HG03066 (cell line): ENCODE measurements around the gene SMIM35.

Experiments used
- ATAC-seq: cut with Tn5 transposase; IDR thresholded peaks from one replicate; pipeline ENCODE4 v1.9.1; 2021; ENCODE audit warnings: low read depth; ENCODE audit not compliant: unreplicated experiment

SMIM35 gene

DNA sequence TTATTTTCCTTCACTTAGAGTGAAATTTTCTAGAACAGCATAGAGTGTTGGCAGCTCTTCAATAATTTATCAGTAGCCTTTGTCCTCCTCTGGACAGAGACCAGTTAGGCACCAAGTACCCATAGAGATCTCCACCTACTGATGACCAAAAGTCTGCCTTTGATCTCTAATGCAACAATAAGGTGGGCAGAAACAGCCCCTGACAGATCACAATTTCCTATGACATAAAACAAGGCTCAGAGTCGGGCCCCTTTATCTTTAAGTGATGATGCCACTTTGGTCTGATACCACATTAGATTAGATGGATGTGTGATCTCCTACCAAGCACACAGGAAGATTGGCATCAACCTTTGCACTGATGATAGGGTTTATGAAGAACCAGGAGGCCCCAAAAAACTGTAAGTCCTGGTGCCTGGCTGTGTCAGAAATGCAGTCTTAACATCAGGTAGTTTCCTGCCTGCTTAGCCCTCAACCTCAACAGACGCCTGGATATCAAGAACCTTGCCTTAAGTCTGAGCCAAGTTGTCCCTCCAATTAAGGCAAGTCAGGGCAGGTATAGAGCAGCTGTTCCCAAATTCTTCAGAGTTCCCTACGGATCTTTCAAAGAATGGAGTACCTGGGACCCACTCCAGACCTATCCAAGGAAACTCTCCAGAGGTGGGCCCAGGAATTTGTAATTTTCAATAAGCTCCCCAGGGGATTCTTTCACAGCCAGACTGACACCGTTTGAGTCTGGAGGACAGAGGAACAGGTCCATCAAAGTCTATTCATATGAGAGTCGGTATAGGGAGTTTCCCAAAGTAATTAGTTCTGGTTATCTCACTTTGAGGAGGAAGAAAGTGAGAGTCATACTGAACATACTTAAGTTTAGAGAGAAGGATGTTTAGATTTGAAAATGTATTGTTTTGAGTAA is 40.5 kb downstream of the SMIM35 start:
- no peak for ATAC-seq

DNA sequence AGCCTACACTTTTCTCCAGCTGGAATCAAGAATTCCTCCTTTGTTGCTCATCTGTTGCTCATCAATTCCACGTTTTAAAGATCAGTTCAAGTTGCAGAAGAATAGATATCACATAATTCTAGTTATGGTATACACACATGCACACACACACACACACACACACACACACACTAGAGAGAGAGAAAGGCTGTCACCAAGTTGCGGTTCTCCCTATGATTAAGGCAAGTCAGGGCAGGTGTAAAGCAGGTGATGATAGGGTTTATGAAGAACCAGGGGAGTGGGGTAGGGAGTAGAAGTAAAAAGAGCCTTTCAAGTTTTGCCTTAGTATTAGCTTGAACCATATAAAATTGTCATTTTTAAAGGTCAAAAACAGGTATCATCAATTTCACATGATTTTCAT is 41.6 kb downstream of the SMIM35 start:
- no peak for ATAC-seq

DNA sequence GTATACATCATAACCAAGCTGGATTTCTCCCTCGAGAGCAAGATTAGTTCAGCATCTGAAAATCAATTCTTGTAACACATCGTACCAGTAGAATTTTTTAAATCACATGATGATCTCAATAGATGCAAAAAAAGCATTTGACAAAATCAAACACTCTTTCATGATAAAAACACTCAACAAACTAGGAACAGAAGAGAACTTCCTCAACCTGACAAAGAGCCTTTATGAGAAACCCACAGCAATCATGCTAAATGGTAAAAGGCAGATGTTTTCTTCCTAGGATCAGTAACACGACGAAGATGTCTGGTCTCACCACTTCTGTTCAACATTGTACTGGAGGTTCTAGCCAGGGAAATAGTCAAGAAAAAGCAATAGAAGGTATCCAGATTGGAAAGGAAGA is 44.0 kb downstream of the SMIM35 start:
- no peak for ATAC-seq

DNA sequence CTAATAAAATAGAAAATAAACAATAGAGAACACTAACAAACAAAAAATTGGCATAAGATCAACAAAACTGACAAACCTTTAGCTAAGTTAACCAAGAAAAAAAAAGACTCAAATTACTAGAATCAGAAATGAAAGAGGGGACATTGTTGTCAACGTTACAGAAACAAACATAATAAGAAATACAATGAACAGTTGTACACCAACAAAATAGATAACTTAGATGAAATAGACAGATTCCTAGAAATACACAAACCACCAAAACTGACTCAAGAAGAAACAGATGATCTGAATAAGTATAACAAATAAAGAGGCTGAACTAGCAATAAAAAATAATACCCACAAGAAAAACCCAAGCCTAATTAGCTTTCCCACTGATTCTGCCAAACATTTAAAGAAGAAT is 44.6 kb downstream of the SMIM35 start:
- no peak for ATAC-seq

DNA sequence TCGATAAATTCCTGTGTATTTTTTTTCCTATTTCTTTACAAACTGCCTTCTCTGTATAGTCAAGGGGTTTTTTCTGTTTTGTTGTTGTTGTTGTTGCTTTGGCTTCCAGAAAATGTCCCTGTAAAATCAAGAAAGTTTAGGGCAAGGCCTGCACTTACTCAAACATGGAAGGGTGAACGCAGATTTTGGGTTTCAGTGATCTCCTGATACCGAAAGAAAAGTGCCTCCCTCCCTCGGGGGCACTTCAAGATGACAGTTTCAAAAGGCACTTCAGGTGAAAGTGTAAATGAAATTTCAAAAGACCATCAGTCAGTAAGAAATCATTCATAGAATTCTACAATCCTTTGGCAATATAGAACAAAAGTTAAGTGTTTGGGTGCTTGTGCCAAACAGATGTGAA is 53.3 kb downstream of the SMIM35 start:
- no peak for ATAC-seq

DNA sequence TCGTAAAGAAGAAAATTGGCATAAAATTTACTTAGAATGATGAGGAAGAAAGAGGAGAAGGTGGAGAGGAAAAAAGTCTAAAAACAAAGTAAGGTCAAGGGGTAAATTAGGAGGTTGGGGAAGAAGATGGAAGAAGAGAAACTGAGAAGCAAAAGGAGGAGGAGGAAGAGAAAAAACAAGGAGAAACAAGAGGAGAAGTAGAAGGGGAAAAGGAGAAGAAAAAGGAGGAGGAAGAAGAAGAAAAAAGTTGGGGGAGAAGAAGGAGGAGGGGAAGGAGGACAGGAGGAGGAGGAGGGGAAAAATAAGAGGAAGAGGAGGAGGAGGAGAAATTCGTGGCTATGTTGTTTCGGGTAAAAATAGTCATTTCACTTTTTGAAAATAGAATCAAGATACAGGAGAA is 58.1 kb downstream of the SMIM35 start:
- no peak for ATAC-seq

DNA sequence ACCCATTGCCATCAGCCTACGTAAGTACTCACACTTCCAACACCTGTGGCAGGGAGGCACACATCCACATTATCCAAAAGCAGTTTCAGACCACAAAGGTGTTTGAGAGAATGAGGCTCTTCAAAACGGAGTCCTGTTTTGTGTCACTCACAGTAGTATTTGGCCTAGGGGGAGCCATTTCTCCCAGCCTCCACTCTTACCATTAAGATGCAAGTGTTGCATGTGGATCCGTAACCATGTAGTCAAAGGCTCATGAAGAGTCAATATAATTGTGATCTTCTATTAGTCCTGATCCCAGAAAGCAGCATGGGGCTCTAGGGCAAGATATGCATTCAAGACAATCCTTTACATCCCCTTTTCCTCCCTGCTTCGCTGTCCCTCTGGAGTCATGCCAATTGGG is 59.1 kb downstream of the SMIM35 start:
- no peak for ATAC-seq

DNA sequence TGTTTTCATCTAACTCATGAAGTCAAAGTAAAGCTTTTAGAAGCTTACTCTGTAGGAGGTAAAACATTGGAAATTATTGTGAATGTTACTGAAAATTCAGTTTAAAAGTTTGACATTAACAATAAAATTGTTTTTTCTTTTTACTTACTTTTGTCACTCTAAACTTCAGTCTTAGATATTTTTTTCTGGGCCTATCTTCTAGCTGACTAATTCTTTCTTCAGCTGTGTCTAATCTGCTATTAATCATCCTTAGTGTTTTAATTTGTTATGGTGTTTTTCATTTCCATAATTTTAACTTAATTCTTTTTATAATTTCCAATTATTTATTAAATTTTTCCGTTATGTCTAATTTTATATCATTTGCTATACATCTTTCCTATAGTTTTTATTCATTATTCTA is 65.6 kb downstream of the SMIM35 start:
- ATAC-seq, result no peak

DNA sequence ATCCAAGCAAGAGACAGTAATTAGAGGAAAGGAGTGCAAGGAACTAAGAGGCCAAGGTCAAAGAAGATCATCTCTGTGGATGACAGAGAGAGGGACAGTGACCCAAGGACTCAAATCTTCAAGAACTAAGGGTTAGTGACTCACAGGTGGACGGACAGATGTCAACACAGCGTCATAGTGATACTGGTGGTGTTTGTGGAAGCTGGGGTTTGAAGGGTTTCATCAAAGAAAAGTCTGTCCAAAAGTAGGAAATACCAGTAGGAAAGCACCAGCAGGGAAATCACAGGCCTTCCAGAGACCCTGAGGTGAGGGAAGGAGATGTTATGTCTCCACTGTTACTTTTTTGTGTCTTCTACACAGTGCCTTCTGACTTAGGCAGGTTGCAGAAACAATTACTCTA is 68.4 kb downstream of the SMIM35 start:
- ATAC-seq, result no peak

DNA sequence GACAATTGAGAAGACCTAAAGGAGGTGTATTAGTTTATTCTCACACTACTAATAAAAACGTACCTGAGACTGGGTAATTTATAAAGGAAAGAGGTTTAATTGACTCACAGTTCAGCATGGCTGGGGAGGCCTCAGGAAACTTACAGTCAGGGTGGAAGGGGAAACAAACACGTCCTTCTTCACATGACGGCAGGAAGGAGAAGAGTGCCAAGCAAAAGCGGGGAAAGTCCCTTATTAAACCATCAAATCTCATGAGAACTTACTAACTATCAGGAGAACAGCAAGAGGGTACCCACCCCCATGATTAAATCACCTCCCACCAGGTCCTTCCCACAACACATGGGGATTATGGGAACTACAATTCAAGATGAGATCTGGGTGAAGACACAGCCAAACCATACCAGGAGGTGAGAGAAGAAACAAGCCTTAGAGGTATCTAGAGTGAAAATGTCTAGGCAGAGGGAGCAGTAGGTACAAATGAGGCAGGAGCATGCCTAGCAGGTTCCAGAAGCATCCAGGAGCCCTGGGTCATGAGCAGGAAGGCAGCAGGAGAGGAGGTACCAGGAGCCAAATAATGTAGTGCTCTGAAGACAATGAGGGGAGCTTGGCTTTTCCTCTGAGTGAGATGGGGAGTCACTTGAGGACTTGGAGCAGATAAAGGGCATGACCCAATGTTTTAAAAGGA is 69.0 kb downstream of the SMIM35 start:
- no peak for ATAC-seq

DNA sequence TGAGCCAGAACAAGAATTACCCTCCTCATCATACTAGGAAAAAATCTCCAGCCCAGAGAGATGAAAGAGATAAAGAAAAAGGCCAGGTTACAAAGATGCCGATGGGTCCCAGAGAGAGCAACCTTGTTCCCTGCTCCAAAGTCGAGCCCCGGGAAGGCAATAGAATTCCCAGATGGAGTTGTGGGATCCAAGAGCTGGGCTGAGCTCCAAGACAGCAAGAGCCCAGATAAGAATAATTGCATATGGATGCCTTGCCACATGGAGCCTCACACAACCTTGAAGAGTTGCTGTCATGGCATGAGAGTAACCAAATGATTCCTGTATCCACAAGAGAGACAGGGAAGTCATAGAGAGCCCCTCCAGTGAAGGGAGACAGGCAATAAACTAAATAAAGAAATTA is 69.7 kb downstream of the SMIM35 start:
- ATAC-seq, result no peak

DNA sequence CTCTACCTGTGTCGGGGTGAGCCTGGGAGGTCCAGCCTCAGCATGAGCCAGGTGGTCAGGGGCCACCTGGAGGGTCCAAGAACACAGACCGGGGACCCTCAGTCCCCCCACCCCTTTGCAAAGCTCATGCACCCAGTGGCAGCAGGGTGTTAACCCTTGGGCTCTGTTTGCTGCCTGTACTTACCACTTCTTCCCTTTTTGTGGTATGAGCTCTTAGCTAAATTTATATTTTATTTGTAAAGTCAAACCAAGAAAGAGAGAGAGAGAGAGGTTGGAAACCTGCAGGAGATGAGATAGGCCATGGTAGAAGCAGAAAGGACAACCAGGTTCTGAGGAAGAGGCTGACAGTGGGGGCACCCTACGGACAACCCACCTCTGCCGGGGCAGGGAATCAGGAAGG is 70.7 kb downstream of the SMIM35 start:
- ATAC-seq, result no peak

DNA sequence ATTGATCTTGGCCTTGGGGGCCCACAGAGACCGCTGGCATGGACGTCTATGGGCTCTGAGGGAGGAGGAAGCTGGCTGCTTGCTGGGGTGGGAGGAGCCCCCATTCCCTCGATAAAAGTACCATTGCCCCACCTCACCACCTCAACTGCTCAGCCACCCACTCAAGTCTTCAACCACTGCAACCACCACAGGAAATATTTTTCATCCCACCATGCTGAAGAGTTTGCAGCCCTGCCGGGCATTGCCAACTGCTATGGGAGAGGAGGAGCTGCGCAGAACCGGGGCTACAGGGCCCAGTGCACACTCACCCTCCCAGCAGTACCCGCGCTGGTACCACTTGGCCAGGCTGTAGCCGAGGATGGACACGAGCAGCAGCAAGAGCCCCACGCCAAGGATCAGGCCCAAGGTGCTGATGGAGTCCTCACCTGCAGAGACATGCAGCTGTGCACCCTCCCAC is 71.3 kb downstream of the SMIM35 start:
- ATAC-seq, result no peak

DNA sequence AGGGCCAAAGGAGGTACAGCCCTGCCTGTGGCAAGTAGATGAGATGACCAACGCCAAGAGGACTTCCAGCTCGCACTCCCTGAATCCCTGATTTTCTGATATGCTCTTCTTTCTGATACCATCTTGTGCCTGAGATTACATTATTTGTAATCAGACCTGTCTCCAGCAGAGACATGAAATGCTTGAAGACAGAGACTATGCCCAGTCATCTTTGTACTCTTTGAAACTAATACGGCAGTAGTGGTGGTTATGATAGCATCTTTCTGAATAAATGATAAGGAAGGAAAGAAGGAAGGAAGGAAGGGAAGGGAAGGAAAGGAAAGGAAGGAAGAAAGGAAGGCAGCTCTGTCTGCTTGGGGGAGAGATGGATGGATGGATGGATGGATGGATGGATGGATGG is 72.7 kb downstream of the SMIM35 start:
- ATAC-seq, result no peak

DNA sequence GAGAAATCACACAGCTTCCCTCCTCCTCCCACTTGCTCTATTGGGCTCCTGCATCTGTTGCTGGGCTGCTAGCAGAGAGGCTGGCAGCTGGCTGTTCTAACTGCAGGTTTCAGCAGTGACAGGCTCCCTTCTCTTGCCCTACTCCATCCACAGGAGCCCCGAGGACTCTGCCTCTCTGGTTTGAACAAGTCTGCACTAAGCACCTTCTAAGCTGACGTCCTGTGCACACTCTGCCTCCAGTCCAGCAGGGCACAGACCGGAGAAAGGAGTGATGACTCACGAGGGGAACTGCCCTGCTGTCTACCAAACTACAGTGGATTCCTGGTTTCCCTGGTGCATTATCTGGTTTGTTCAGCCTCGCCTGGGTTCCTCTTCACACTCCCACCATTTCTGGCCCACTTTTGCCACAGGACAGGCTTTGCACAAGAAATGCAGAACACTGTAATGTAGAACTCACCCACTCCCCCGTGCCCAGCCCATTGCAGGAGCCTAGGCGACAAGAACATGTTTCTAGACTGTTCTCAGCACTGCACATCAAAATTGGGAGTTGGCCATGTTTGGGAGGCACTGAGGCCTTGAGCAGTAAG is 74.6 kb downstream of the SMIM35 start:
- ATAC-seq, result no peak

DNA sequence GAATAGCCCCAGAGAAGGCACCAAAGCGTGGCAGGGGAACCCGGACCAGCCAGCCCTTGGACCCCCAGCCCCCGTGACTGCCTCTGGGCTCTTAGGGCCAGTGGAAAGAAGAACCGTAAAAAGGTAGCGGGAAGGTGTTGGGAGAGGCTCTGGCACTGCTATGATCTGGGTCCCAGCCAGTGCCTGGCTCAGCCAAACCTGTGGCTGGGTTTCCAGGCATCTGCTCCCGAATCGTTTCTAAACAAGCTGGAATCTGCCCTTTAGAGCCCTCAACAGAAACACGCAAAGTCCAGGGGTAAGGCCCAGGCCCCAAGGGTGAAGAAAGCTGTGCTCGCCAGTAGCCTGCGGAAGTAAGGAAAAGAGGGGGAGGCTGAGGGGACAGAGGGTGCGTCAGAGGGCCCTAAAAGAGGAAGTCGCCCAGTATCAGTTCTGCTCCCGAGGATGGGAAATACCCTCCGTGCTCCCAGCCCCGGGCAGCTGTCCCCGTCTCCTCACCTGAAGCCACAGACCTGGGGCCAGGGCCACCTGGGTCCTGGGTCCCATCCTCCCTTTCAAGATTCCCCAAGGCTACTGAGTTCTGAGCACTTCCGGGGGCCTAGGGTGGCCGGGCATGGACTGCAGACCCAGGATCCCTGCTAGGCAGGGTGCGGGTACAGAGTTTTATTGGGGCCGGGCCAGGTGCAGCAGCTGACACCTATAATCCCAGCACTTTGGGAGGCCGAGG is 75.9 kb downstream of the SMIM35 start:
- ATAC-seq, result peak; percentile 70

DNA sequence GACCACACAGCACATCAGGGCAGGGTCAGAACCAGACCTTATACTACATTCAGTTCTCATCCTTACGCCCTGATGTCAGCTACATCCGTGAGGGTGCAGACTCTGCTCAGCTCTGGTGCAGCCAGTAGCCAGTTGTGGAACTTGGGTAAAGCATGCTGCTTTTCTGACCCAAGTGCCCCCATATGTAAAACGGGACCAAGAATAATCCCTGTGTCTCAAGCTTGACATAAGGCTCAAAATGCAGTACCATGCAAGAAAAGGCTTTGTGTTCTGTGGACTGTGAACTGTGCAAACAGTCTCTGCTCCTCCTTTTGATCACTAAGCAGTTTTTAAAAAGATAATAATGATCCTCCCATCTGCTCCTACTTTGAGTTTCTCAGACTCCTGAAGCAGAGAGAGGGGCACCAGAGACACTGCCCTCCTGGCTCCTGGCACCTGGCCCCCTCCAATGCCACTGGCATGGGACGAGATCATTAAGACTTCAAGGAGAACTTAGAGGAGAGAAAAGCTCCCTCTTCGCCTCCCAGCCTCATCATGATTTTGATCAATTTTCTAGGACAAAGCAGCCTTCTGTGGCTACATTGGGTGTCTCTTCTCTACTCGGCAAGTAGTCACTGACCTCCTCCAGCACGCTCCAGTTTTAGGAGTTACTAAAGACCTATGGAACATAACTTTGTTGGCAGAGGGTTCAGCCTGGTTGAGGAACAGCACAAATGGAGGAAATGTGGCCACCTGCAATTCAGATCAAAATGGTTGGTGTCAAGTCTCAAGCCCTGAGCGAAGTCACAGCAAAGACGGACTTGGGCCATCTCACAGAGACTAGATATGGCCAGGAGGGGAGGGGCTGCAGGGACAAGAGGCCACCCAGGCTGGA is 76.7 kb downstream of the SMIM35 start:
- peak; percentile 4 for ATAC-seq

DNA sequence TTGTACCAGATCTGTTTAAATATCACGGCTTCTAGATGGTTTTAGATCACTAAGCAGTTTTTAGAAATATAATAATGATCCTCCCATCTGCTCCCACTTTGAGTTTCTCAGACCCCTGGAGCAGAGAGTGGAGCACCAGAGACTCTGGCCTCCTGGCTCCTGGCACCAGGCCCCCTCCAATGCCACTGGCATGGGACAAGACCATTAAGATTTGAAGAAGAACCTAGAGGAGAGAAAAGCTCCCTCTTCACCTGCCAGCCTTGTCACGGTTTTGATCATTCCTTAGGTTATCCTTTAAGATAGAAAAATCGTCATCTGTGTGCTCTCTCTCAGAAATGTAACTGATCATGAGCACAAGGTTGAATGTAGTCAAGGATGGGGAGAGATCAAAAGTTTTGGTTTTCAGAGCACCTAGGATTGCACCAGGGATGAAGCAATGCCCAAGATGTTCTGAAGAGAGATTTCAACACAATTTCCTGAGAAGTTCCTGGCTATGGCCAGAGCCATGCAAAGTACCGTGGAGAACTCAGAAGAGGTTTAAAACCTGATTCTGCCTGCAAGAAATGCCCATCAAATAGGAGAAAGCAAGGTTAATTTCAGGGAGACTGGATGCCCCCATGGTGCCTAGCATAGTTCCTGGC is 78.4 kb downstream of the SMIM35 start:
- ATAC-seq, result no peak

DNA sequence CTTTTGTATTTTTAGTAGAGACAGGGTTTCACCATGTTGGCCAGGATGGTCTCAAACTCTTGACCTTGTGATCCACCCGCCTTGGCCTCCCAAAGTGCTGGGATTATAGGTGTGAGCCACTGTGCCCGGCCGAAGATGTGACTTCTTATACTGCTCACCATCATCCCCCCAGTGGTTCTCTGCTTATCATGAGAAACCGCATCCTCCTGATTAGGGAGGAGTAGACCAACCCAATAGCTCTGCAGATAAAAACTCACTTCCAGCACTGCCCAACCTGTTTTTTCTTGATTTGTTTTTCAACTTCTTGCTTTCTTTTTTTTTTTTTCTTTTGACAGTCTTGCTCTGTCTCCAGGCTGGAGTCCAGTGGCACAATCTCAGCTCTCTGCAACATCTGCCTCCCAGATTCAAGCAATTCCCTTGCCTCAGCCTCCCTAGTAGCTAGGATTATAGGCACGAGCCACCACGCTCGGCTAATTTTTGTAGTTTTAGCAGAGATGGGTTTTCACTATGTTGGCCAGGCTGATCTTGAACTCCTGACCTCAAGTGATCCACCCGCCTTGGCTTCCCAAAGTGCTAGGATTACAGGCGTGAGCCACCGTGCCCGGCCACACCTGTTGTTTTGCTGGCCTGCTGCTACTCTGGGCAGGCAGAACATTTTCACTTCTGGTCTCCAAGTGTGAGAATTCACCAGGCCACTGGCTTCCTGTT is 79.0 kb downstream of the SMIM35 start:
- ATAC-seq, result peak; percentile 45
